RWPE2 (cell line): ENCODE data around the gene SCUBE1.

Experiments
- ATAC-seq: fragments of 200-7000 bp; cut with Tn5 transposase; 3 replicates; pipeline ENCODE4 v1.9.1; 2021; ENCODE audit warnings: low read depth
- DNase-seq: peaks from one replicate; pipeline ENCODE4 v3.0.0-alpha.2; 2020; ENCODE audit warnings: low spot score
- H3K27ac ChIP-seq: fragments of 450-650 bp; 2 replicates; pipeline ENCODE4 v1.5.1; 2017; ENCODE audit warnings: mild to moderate bottlenecking; ENCODE audit not compliant: poor library complexity, severe bottlenecking
- H3K27me3 ChIP-seq: fragments of 250-450 bp; sonication (Bioruptor Pico); 2 replicates; pipeline ENCODE4 v1.5.1; 2021; ENCODE audit warnings: mild to moderate bottlenecking, moderate library complexity; ENCODE audit not compliant: insufficient read depth, poor library complexity, severe bottlenecking
- H3K36me3 ChIP-seq: fragments of 250-450 bp; sonication (Bioruptor Pico); 2 replicates; pipeline ENCODE4 v1.5.1; 2020; ENCODE audit warnings: low read depth, mild to moderate bottlenecking, moderate library complexity
- H3K4me1 ChIP-seq: fragments of 250-450 bp; sonication (Bioruptor Pico); 2 replicates; pipeline ENCODE4 v1.5.1; 2021; ENCODE audit warnings: mild to moderate bottlenecking, moderate library complexity; ENCODE audit not compliant: insufficient read depth, poor library complexity, severe bottlenecking
- H3K4me3 ChIP-seq: fragments of 250-450 bp; sonication (Bioruptor Pico); 2 replicates; pipeline ENCODE4 v1.5.1; 2021; ENCODE audit warnings: mild to moderate bottlenecking, moderate library complexity; ENCODE audit not compliant: severe bottlenecking
- H3K9me3 ChIP-seq: fragments of 250-450 bp; sonication (Bioruptor Pico); 2 replicates; pipeline ENCODE4 v1.5.1; 2021; ENCODE audit warnings: mild to moderate bottlenecking, moderate library complexity; ENCODE audit not compliant: severe bottlenecking
- CTCF ChIP-seq: fragments of 450-650 bp; IDR thresholded peaks from one replicate; pipeline ENCODE4 v1.5.1; 2017; ENCODE audit warnings: mild to moderate bottlenecking, moderate library complexity; ENCODE audit not compliant: poor library complexity, severe bottlenecking

SCUBE1 gene

GRCh38 chr22:43343670-43344519, 723 bp upstream of the SCUBE1 start:
- no peak for DNase-seq
- no peaks in the 10 kb centered on the region for H3K36me3 ChIP-seq
- peaks cover 58% of the 10 kb centered on the region for H3K27me3 ChIP-seq
- no peak overlapping the region for H3K4me3 ChIP-seq
- ATAC-seq = no peak
- TF ChIP-seq CTCF = no peak
- H3K4me1 ChIP-seq = no peaks in the 10 kb centered on the region
- no peaks in the 10 kb centered on the region for H3K9me3 ChIP-seq
- no peak overlapping the region for H3K27ac ChIP-seq

- Histone ChIP-seq H3K9me3 (no peaks in the 10 kb centered on the region), H3K27me3 (peaks cover 62% of the 10 kb centered on the region), H3K27ac (no peak overlapping the region), H3K4me3 (peak overlapping the region; percentile 7), H3K36me3 (no peaks in the 10 kb centered on the region), H3K4me1 (no peaks in the 10 kb centered on the region)
- no peak for ATAC-seq
- TF ChIP-seq CTCF = no peak
- no peak for DNase-seq
These were observed 568 bp downstream of the SCUBE1 start for GRCh38 chr22:43342347-43343261.

- Histone ChIP-seq H3K4me1 (no peaks in the 10 kb centered on the region), H3K4me3 (no peak overlapping the region), H3K36me3 (no peaks in the 10 kb centered on the region), H3K9me3 (no peaks in the 10 kb centered on the region), H3K27ac (no peak overlapping the region), H3K27me3 (peaks cover 58% of the 10 kb centered on the region)
- DNase-seq (no peak), ATAC-seq (no peak)
- TF ChIP-seq CTCF = no peak
These were observed 1.6 kb downstream of the SCUBE1 start for GRCh38 chr22:43341565-43341964.

DNA sequence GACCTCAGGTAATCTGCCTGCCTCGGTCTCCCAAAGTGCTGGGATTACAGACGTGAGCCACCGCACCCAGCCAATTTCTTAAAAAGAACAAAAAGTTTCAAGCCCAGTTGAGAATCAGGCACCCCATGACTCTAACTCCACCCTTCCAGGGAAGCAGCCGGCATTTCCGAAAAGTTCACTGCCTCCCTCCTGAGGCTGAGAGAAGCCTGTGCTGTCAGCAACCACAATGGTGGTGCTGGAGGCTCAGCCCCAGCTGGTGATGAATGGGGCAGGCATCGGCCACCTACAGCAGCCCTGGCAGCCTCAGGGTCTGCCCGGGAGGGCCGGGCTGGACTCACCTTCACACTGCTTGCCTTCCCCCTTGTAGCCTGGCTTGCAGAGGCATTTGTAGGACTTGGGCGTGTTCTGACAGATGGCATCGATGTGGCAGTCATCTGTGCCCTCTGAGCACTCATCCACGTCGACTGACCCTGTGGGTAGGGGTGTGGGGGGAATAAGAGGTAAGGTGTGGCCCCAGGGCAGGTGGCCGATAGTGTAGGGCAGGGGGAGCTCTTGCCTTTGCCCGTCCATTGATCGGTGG, 4.3 kb downstream of the SCUBE1 start:
- no peaks in the 10 kb centered on the region for H3K9me3 ChIP-seq
- H3K4me3 ChIP-seq = no peak overlapping the region
- H3K27ac ChIP-seq = no peak overlapping the region
- H3K36me3 ChIP-seq = no peaks in the 10 kb centered on the region
- DNase-seq (no peak), ATAC-seq (no peak)
- TF ChIP-seq CTCF = no peak
- H3K4me1 ChIP-seq = no peaks in the 10 kb centered on the region
- peaks cover 36% of the 10 kb centered on the region for H3K27me3 ChIP-seq
